ENCODE data around the gene FRMD1.

Gene FRMD1

DNA sequence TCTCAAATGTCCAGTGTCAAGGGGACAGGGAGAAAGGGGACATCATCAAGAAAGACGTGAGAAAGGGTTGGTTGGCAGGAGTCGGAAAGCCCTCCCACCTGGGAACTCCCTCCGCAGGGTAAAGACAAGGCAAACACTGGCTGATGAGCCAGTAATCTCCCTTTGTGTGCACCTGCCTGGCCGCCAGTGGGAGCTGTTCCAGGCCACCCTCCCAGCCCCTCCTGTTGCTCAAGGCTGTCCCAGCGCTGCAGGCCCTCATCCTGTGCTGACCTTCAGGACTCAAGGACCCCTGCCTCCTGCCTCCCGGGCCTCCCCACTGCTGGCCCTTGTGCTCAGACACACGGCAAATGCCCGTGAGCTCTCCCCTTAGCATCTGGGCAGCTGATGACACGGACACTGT, 7.4 kb downstream of the FRMD1 start:
- H3K9ac ChIP-seq (ENCODE audit: insufficient read length): no peak overlapping the region
- TF ChIP-seq FOXP2 (optimal IDR thresholded peaks at IDR 0.05; ENCODE audit: control extremely low read depth, extremely low read length, insufficient read depth): no peak
- no peak for TF ChIP-seq POLR2AphosphoS5 (IDR thresholded peaks at IDR 0.05; ENCODE audit: borderline replicate concordance, low read depth, low read length)
- no peak for TF ChIP-seq EZH2 (IDR thresholded peaks at IDR 0.05)
- no peaks in the 10 kb centered on the region for H3K9me3 ChIP-seq (ENCODE audit: low read depth, low read length)
- no peak overlapping the region for H3K27ac ChIP-seq
- DNase-seq (ENCODE audit: low read depth, low spot score): no peak
- no peaks in the 10 kb centered on the region for H3K36me3 ChIP-seq (ENCODE audit: insufficient read depth, low read length)
- H3K4me3 ChIP-seq: no peak overlapping the region

GRCh38 chr6:168070804-168071203, 8.2 kb downstream of the FRMD1 start:
- Histone ChIP-seq H3K9me3 (ENCODE audit: low read depth, low read length) (no peaks in the 10 kb centered on the region), H3K36me3 (ENCODE audit: insufficient read depth, low read length) (no peaks in the 10 kb centered on the region), H3K9ac (ENCODE audit: insufficient read length) (no peak overlapping the region), H3K27ac (no peak overlapping the region), H3K4me3 (no peak overlapping the region)
- TF ChIP-seq FOXP2 (optimal IDR thresholded peaks at IDR 0.05; ENCODE audit: control extremely low read depth, extremely low read length, insufficient read depth): no peak
- TF ChIP-seq EZH2 (IDR thresholded peaks at IDR 0.05): no peak
- no peak for TF ChIP-seq POLR2AphosphoS5 (IDR thresholded peaks at IDR 0.05; ENCODE audit: borderline replicate concordance, low read depth, low read length)
- no peak for DNase-seq (ENCODE audit: low read depth, low spot score)

DNA sequence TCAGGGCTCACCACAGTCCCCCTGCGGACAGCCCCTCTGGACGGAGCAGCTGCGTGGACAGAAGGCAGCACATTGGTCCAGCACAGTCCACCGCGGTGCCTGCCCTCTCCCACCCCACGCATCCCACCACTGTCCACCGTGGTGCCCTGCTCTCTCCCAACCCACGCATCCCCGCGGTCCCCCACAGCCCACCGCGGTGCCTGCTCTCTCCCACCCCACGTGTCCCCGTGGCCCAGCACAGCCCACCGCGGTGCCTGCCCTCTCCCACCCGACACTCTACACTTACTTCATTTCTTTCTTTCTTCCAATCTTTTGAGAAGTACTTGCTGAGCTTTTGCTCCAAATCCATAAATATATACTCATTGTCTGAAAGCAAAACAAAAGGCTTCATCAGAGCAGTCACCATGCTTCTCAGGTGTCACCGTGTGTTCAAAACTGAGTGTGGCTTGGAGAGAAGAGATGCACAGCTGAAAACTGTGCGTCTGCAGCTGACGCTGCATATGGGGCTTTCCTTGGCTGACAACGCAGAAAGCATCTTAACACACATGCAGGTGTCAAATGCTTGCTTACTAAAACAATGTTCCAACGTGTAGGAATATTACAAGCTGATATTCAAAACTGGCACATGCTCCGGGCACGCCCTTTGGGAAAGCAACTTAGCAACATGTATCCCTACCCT, 11.8 kb downstream of the FRMD1 start:
- no peak for DNase-seq (ENCODE audit: low read depth, low spot score)
- Histone ChIP-seq H3K4me3 (no peak overlapping the region), H3K36me3 (ENCODE audit: insufficient read depth, low read length) (no peaks in the 10 kb centered on the region), H3K9me3 (ENCODE audit: low read depth, low read length) (no peaks in the 10 kb centered on the region), H3K9ac (ENCODE audit: insufficient read length) (no peak overlapping the region), H3K27ac (no peak overlapping the region)
- TF ChIP-seq POLR2AphosphoS5 (IDR thresholded peaks at IDR 0.05; ENCODE audit: borderline replicate concordance, low read depth, low read length) (no peak), FOXP2 (optimal IDR thresholded peaks at IDR 0.05; ENCODE audit: control extremely low read depth, extremely low read length, insufficient read depth) (no peak), EZH2 (IDR thresholded peaks at IDR 0.05) (no peak)

- Histone ChIP-seq H3K27ac (no peak overlapping the region), H3K9ac (ENCODE audit: insufficient read length) (no peak overlapping the region), H3K9me3 (ENCODE audit: low read depth, low read length) (no peaks in the 10 kb centered on the region), H3K4me3 (no peak overlapping the region), H3K36me3 (ENCODE audit: insufficient read depth, low read length) (no peaks in the 10 kb centered on the region)
- DNase-seq (ENCODE audit: low read depth, low spot score): no peak
- TF ChIP-seq EZH2 (IDR thresholded peaks at IDR 0.05): no peak
- TF ChIP-seq FOXP2 (optimal IDR thresholded peaks at IDR 0.05; ENCODE audit: control extremely low read depth, extremely low read length, insufficient read depth): no peak
- no peak for TF ChIP-seq POLR2AphosphoS5 (IDR thresholded peaks at IDR 0.05; ENCODE audit: borderline replicate concordance, low read depth, low read length)
Measured at GRCh38 chr6:168064226-168064807, 14.7 kb downstream of the FRMD1 start.

- DNase-seq (ENCODE audit: low read depth, low spot score): no peak
- Histone ChIP-seq H3K36me3 (ENCODE audit: insufficient read depth, low read length) (no peaks in the 10 kb centered on the region), H3K27ac (no peak overlapping the region), H3K9ac (ENCODE audit: insufficient read length) (no peak overlapping the region), H3K9me3 (ENCODE audit: low read depth, low read length) (no peaks in the 10 kb centered on the region), H3K4me3 (no peak overlapping the region)
- TF ChIP-seq POLR2AphosphoS5 (IDR thresholded peaks at IDR 0.05; ENCODE audit: borderline replicate concordance, low read depth, low read length) (no peak), FOXP2 (optimal IDR thresholded peaks at IDR 0.05; ENCODE audit: control extremely low read depth, extremely low read length, insufficient read depth) (no peak), EZH2 (IDR thresholded peaks at IDR 0.05) (no peak)
Measured at GRCh38 chr6:168063431-168063830, 15.6 kb downstream of the FRMD1 start.

- Histone ChIP-seq H3K4me3 (no peak overlapping the region), H3K9me3 (ENCODE audit: low read depth, low read length) (no peaks in the 10 kb centered on the region), H3K36me3 (ENCODE audit: insufficient read depth, low read length) (no peaks in the 10 kb centered on the region), H3K27ac (no peak overlapping the region), H3K9ac (ENCODE audit: insufficient read length) (no peak overlapping the region)
- DNase-seq (ENCODE audit: low read depth, low spot score): no peak
- no peak for TF ChIP-seq FOXP2 (optimal IDR thresholded peaks at IDR 0.05; ENCODE audit: control extremely low read depth, extremely low read length, insufficient read depth)
- no peak for TF ChIP-seq EZH2 (IDR thresholded peaks at IDR 0.05)
- TF ChIP-seq POLR2AphosphoS5 (IDR thresholded peaks at IDR 0.05; ENCODE audit: borderline replicate concordance, low read depth, low read length): no peak
Measured at GRCh38 chr6:168062346-168063289, 16.4 kb downstream of the FRMD1 start.

GRCh38 chr6:168061269-168062210, 17.5 kb downstream of the FRMD1 start:
- Histone ChIP-seq H3K36me3 (ENCODE audit: insufficient read depth, low read length) (no peaks in the 10 kb centered on the region), H3K27ac (no peak overlapping the region), H3K9ac (ENCODE audit: insufficient read length) (no peak overlapping the region), H3K4me3 (no peak overlapping the region), H3K9me3 (ENCODE audit: low read depth, low read length) (no peaks in the 10 kb centered on the region)
- no peak for DNase-seq (ENCODE audit: low read depth, low spot score)
- TF ChIP-seq EZH2 (IDR thresholded peaks at IDR 0.05) (no peak), FOXP2 (optimal IDR thresholded peaks at IDR 0.05; ENCODE audit: control extremely low read depth, extremely low read length, insufficient read depth) (no peak), POLR2AphosphoS5 (IDR thresholded peaks at IDR 0.05; ENCODE audit: borderline replicate concordance, low read depth, low read length) (no peak)
